ENCODE results near the gene ATXN3L.

The ATXN3L gene

GRCh38 chrX:13319953-13320352 lies at the start of gene ATXN3L:
Gene ATXN3L, minus strand, starts transcription at chrX:13320053. Its CDS starts 119 bp downstream, at chrX:13319934.
- no peak for DNase-seq (ENCODE audit: low spot score)

GRCh38 chrX:13369256-13370030 lies 49.6 kb upstream of the ATXN3L start:
- DNase-seq (ENCODE audit: low spot score) = no peak

- DNase-seq (ENCODE audit: low spot score) = no peak
Observed at GRCh38 chrX:13367950-13368349, 48.1 kb upstream of the ATXN3L start.

- DNase-seq (ENCODE audit: low spot score) = no peak
Observed at GRCh38 chrX:13366698-13367097, 46.8 kb upstream of the ATXN3L start.

GRCh38 chrX:13365161-13365560 lies 45.3 kb upstream of the ATXN3L start:
- DNase-seq (ENCODE audit: low spot score) = no peak

GRCh38 chrX:13364230-13364857 lies 44.5 kb upstream of the ATXN3L start:
- DNase-seq (ENCODE audit: low spot score) = no peak

- peak; percentile 3 for DNase-seq (ENCODE audit: low spot score)
Observed at GRCh38 chrX:13360146-13360545, 40.3 kb upstream of the ATXN3L start.

- DNase-seq (ENCODE audit: low spot score) = no peak
Observed at GRCh38 chrX:13357925-13358324, 38.1 kb upstream of the ATXN3L start.

GRCh38 chrX:13346646-13347045 lies 26.8 kb upstream of the ATXN3L start:
- no peak for DNase-seq (ENCODE audit: low spot score)

- no peak for DNase-seq (ENCODE audit: low spot score)
Observed at GRCh38 chrX:13345438-13345837, 25.6 kb upstream of the ATXN3L start.

- peak; percentile 68 for DNase-seq (ENCODE audit: low spot score)
Observed at GRCh38 chrX:13345037-13345436, 25.2 kb upstream of the ATXN3L start.

GRCh38 chrX:13341491-13342101 lies 21.7 kb upstream of the ATXN3L start:
- DNase-seq (ENCODE audit: low spot score) = peak; percentile 3

- no peak for DNase-seq (ENCODE audit: low spot score)
Observed at GRCh38 chrX:13340182-13340791, 20.4 kb upstream of the ATXN3L start.

GRCh38 chrX:13339607-13340006 lies 19.8 kb upstream of the ATXN3L start:
- no peak for DNase-seq (ENCODE audit: low spot score)

GRCh38 chrX:13338996-13339515 lies 19.2 kb upstream of the ATXN3L start:
- DNase-seq (ENCODE audit: low spot score) = no peak

- DNase-seq (ENCODE audit: low spot score) = no peak
Observed at GRCh38 chrX:13334491-13334890, 14.6 kb upstream of the ATXN3L start.

- no peak for DNase-seq (ENCODE audit: low spot score)
Observed at GRCh38 chrX:13330446-13330845, 10.6 kb upstream of the ATXN3L start.

- DNase-seq (ENCODE audit: low spot score) = no peak
Observed at GRCh38 chrX:13327666-13328065, 7.8 kb upstream of the ATXN3L start.

GRCh38 chrX:13323241-13323640 lies 3.4 kb upstream of the ATXN3L start:
- no peak for DNase-seq (ENCODE audit: low spot score)

- DNase-seq (ENCODE audit: low spot score) = no peak
Observed at GRCh38 chrX:13317366-13317765, 2.5 kb downstream of the ATXN3L start.

- DNase-seq (ENCODE audit: low spot score) = no peak
Observed at GRCh38 chrX:13311560-13311959, 8.3 kb downstream of the ATXN3L start.

GRCh38 chrX:13309631-13310030 lies 10.2 kb downstream of the ATXN3L start:
- DNase-seq (ENCODE audit: low spot score) = no peak

- no peak for DNase-seq (ENCODE audit: low spot score)
Observed at GRCh38 chrX:13307041-13307440, 12.8 kb downstream of the ATXN3L start.
